Measurements from ENCODE around the gene DNMT3A. TPM values are rescaled to one million over a fixed set of nuclear protein-coding genes. Genes with fewer than 3 reads are reported as not detected.
A peak's percentile ranks its signal among the peaks of the same experiment; 100 is the strongest.

DNMT3A gene
- total and polyA plus RNA-seq, 10 donors: 9.0 to 64.6 (median 33.2) TPM

DNA sequence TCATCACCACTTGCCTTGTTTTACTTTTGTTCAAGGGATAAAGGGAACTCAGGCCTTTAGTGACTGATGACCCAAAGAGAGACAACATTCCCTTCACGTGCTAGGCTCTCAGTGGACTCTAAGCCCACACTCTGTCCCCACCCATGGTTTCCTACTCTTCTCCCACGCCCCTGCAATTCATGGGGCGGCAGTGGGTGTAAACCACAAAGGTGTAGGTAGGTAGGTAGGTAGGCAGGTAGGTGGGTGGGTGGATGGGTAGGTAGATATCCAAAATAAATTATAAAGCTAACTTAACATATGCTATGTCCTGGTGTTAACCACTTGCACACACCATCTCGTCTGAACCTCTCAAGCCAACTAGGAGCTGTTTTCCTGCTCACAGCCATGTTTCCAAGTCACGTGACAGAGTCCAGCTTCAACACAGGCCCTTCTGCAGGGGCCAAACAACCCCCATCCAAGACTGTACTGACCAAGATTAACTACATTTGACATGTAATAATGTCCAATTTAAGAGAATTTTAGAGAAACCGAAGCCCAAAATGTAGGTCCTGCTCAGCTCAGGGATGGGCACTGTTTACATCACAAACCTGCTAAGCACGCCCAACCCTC, 33.7 kb downstream of the DNMT3A start:
- TF ChIP-seq POLR2AphosphoS5 (IDR thresholded peaks at IDR 0.05) (no peak), POLR2A (IDR thresholded peaks at IDR 0.05) (no peak)
- TF ChIP-seq, protein P1, sequence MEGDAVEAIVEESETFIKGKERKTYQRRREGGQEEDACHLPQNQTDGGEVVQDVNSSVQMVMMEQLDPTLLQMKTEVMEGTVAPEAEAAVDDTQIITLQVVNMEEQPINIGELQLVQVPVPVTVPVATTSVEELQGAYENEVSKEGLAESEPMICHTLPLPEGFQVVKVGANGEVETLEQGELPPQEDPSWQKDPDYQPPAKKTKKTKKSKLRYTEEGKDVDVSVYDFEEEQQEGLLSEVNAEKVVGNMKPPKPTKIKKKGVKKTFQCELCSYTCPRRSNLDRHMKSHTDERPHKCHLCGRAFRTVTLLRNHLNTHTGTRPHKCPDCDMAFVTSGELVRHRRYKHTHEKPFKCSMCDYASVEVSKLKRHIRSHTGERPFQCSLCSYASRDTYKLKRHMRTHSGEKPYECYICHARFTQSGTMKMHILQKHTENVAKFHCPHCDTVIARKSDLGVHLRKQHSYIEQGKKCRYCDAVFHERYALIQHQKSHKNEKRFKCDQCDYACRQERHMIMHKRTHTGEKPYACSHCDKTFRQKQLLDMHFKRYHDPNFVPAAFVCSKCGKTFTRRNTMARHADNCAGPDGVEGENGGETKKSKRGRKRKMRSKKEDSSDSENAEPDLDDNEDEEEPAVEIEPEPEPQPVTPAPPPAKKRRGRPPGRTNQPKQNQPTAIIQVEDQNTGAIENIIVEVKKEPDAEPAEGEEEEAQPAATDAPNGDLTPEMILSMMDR (IDR thresholded peaks at IDR 0.05 in 8 of 11, conservative IDR thresholded peaks at IDR 0.05 in 3 of 11): no peak
- Histone ChIP-seq H3K9me3 (no peaks in the 10 kb centered on the region), H3K27me3 (replicated peaks in 1 of 7) (no peaks in the 10 kb centered on the region), H3K27ac (no peak overlapping the region), H3K36me3 (peaks cover 0 to 95% (median 27%) of the 10 kb centered on the region in 6 donors), H3K4me3 (no peak overlapping the region), H3K4me1 (peaks cover 7 to 99% (median 50%) of the 10 kb centered on the region in 6 donors)
- no peak for DNase-seq
- intact Hi-C loops (cut with DNase I; ENCODE audit: low total_unique reads): no loop called here
- 73 to 88% (median 84%) methylated on average over 7 of the region's 7 CpGs for WGBS, 5 donors

DNA sequence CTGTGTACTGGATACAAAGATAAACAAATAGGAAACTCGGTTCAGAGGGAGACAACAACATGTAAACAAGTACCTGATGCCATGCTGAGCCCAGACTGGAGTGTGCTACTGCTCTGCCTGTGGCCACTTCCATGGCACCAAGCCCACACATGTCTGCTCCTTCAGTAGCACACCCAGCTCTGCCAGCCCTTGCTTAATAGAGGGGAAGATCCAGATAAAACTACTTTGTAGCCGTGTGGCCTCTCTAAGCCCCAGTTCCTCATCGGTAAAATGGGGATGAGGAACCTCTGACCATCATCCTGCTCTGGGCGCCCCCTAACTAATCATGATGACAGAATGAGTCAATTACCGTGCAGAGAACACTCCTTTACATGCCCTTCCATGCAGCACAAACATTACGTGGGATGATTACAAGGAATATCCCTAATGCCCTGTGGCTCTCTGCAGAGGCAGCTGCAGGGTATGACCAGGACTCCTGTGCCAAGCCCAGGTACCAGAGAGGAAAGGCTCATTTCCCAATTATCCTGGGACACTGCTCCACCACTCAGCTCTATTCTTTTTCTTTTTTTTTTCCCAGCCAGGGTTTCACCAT, 34.9 kb downstream of the DNMT3A start:
- H3K27ac ChIP-seq: peak overlapping the region in 3 of 8 donors; percentile 15 to 45 (median 19)
- no peak overlapping the region for H3K4me3 ChIP-seq
- no peaks in the 10 kb centered on the region for H3K9me3 ChIP-seq
- WGBS, 5 donors: 49 to 66% (median 61%) methylated on average over 6 of the region's 6 CpGs
- intact Hi-C loops (cut with DNase I; ENCODE audit: low total_unique reads): no loop called here
- TF ChIP-seq, protein P1 (IDR thresholded peaks at IDR 0.05 in 8 of 11, conservative IDR thresholded peaks at IDR 0.05 in 3 of 11): no peak
- TF ChIP-seq POLR2A (IDR thresholded peaks at IDR 0.05) (no peak), POLR2AphosphoS5 (IDR thresholded peaks at IDR 0.05) (no peak)
- peaks cover 0 to 93% (median 19%) of the 10 kb centered on the region in 6 donors for H3K36me3 ChIP-seq
- H3K4me1 ChIP-seq: peaks cover 19 to 99% (median 54%) of the 10 kb centered on the region in 6 donors
- no peak for DNase-seq
- no peaks in the 10 kb centered on the region for H3K27me3 ChIP-seq (replicated peaks in 1 of 7)

DNA sequence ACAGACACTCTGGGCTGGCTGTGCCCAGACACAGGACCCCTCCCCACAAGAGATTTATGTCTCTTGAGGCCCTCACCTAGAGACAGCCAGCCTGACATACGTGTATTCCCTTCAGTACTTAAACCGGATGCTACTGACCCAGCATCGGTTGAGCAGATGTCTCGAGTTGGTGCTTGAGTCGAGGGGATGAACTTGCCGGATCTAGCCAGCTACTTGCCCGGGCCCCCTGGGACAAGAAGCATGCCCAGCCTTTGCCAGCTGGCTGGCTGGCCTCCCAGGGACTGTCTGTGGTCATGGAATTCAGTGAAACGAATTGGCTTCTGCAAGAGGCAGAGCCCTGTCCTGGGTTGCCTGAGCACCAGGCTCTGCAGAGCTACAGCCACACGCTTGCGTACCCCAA, 36.0 kb downstream of the DNMT3A start:
- H3K9me3 ChIP-seq: no peaks in the 10 kb centered on the region
- WGBS, 5 donors: 78 to 89% (median 84%) methylated on average over 7 to 10 of the region's 10 CpGs
- H3K36me3 ChIP-seq: peaks cover 0 to 84% (median 11%) of the 10 kb centered on the region in 6 donors
- TF ChIP-seq, protein P1 (IDR thresholded peaks at IDR 0.05 in 8 of 11, conservative IDR thresholded peaks at IDR 0.05 in 3 of 11): no peak
- TF ChIP-seq POLR2AphosphoS5 (IDR thresholded peaks at IDR 0.05) (no peak), POLR2A (IDR thresholded peaks at IDR 0.05) (no peak)
- H3K27ac ChIP-seq: peak overlapping the region in 3 of 8 donors; percentile 5 to 45 (median 15)
- H3K4me1 ChIP-seq: peaks cover 24 to 99% (median 61%) of the 10 kb centered on the region in 6 donors
- DNase-seq: no peak
- intact Hi-C loops (cut with DNase I; ENCODE audit: low total_unique reads): no loop called here
- H3K27me3 ChIP-seq (replicated peaks in 1 of 7): no peaks in the 10 kb centered on the region
- H3K4me3 ChIP-seq: no peak overlapping the region

DNA sequence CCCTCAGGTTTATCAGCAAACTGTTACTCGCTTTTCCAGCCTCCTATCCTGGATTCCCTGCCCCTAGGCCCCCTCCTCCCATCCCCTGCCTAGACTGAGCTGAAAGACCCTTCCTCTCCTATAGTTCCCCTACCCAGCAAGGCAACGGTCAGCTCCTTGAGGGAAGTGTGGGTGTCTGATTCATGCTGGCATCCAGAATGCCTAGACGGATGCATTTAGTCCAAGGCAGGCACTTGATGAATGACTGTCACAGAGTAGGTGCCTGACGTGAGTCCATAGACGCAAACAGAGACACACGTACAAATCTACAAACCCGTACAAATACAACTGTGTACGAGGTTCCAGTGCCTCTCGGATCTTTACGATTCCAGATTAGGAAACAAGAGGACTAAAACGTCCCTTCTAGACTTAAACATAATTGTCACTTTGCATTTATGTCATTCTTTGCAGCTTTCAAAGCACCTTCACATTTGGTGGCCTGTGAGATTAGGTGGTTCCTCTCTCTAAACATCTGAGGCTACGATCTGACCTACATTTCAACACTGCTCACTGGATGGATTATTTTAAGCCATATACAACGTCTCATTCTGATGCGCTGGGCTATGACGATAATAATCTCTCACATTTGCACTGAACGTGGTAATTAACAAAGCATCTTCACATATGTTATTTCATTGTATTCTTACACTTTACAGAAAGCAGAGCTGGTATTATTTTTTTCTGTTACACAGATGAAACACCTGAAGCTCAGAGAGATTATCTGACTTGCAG, 36.7 kb downstream of the DNMT3A start:
- intact Hi-C loops (cut with DNase I; ENCODE audit: low total_unique reads): no loop called here
- Histone ChIP-seq H3K4me3 (no peak overlapping the region), H3K27ac (peak overlapping the region in 2 of 8 donors; percentile 5 to 45), H3K27me3 (replicated peaks in 1 of 7) (no peaks in the 10 kb centered on the region), H3K9me3 (no peaks in the 10 kb centered on the region), H3K36me3 (peaks cover 0 to 80% (median 12%) of the 10 kb centered on the region in 6 donors), H3K4me1 (peaks cover 24 to 93% (median 62%) of the 10 kb centered on the region in 6 donors)
- 80 to 82% (median 80%) methylated on average over 16 of the region's 16 CpGs for WGBS, 5 donors
- TF ChIP-seq, protein P1 (IDR thresholded peaks at IDR 0.05 in 8 of 11, conservative IDR thresholded peaks at IDR 0.05 in 3 of 11): no peak
- TF ChIP-seq POLR2AphosphoS5 (IDR thresholded peaks at IDR 0.05) (no peak), POLR2A (IDR thresholded peaks at IDR 0.05) (no peak)
- no peak for DNase-seq
